HG02884 (cell line): ENCODE results near the gene FFAR4.

Experiments
- ATAC-seq: cut with Tn5 transposase; IDR thresholded peaks from one replicate; pipeline ENCODE4 v1.9.1; 2021; ENCODE audit warnings: mild to moderate bottlenecking, moderate library complexity; ENCODE audit not compliant: unreplicated experiment

Gene FFAR4

DNA sequence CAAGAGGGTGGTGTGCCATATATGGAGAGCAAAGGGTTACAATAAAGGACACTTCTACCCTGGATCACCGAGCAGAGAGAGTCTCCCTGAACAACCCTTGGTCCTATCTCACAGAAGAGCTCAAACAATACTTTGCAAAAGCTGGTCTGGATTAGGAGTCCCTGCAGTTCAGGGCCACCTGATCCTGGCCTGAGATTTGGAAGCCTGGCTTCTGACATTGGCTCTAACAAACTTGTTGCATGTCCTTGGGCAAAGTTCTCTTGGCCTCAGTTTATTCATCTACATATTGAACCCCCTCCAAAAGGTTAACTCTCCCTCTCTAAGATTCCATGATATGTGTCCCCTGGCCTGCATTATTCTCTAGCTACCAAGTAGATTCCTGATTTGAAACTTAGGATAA is 32.9 kb downstream of the FFAR4 start:
- ATAC-seq = no peak

DNA sequence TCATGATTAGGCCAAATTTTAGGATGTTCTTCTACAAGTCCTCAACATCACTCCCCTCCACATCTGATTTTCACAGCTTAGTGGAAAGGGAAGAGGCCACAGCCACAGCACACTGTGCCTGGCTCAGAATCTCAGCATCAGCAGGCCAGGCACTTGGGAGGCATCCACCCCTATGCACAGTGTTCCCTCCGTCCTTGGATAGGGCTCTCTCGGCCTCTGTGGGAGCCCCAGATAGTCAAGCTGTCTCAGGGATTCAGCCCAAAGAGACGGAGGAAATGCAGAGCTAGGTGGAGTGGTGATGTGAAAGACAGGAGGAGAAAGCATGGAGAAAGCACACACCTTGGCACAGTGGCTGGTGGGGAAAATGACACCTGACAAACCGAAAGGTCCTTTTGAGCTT is 33.3 kb downstream of the FFAR4 start:
- ATAC-seq = no peak

DNA sequence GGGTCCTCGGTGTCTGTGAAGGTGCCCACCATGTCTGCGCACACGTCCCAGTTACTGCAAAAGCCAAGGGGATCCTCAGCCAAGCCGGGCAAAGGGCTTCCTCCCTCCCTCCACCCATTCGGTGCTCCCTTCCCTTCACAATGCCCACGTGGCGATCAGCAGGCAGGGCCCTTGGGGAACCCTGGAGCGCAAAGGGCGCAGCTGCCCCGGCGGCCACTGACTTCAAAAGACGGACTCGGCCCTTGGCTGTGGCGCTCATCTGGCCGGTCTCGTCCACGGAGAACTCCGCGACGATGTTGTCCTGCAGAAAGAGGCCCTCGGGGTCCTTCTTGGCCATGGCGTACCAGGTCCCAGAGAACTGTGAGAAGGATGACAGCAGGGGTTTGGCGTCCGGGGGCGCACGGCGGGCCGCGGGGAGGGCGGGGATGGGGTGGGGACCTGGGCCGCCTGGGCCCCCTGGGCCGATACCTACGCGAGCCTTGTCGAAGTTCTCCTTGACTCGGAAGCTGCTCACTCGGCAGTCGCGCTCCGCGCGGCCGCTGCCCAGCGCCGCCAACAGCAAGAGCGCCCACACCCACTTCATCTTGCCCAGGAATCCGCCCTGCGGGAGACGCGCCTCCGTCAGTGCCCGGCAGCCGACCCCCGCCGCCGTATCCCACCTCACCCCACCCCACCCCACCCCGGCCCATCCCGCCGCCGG is 34.1 kb downstream of the FFAR4 start:
- ATAC-seq = no peak

DNA sequence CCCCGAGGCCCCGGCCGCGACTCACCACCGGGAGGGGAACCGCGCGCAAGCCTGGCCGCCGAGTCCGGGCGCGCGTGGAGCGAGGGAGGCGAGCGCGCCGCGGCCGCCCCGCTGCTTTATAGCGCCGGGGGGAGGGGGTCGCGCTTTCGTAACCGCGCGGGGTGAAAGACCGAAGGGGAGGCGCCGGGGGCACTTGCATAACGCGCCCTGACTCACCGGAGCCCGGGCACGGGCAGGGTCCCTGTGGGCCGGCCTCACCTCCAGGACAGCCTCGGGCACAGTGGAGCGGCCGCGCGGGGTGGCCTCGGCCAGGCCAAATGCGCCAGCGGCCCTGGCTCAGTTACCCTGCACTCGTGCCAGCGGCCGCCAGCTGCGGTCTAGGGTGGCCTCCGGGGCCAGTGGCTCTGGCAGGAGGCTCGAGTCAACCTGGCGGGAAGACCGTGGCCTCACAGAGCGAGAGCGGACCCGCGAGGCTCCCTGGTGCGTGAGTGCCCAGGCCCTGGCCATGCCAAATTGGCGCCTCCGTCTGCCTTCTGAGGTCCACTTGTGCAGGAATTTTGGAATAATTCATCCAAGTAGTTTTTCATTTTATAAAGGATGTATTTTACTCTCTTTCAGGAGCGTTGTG is 34.8 kb downstream of the FFAR4 start, which contains the start of gene RBP4:
RBP4 (minus strand) TSS at position 90 of the 628 bp plus-strand sequence. CDS start 207 bp downstream, outside the sequence.
- no peak for ATAC-seq

DNA sequence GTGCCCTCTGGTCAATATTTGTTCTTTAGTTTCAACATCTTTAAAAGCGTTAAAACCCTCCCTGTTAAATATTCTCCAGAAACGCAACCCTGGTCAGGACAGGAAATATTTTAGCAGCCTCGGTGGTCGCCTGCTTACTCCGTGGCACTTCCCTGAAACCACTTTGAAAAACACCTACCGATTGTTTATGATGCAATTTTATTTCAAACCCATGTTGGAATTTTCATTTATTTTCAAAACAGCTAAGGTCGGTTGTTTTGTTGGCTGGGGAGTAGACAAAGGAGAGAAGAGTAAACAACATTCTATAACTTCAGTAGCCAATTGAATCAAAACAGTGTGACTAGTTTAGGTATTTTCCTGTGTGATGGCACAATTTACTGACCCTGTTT is 35.3 kb downstream of the FFAR4 start:
- ATAC-seq = no peak

DNA sequence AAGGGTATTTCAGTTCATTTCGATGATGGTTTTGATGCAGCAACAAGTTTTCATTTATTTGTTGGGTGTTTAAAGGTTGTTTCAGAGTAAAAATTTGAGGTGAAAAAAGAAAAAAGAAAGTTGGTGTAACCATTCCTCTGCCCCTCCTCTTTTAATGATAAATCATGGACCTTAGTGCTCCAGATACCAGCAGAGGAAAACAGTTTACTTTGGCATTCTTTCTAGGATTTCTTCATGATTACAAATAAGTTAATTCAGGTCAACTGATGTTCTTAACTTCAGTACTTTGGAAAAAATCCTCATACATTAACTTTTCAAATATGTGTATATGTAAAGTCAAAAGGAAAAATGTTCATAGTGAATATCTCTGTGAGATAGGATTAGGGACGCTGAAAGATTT is 36.6 kb downstream of the FFAR4 start:
- ATAC-seq = no peak

DNA sequence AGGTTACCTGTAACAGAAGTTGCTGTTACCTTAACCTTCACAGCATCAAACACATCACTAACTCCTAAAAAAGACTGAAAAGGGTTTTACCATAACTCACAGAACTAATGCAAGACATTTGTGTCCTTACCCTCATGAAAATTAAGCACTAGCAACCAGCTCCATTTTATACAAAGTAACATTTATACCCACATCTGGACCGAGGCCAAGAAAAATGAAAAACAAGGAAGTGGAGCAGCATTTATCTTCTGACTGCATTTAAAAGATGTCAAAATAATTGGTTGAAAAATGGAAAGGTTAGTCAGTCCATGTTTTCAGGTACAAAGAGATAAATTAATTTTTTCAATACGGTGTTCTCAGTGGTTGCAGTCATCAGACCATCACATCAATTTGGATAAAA is 37.7 kb downstream of the FFAR4 start:
- no peak for ATAC-seq

DNA sequence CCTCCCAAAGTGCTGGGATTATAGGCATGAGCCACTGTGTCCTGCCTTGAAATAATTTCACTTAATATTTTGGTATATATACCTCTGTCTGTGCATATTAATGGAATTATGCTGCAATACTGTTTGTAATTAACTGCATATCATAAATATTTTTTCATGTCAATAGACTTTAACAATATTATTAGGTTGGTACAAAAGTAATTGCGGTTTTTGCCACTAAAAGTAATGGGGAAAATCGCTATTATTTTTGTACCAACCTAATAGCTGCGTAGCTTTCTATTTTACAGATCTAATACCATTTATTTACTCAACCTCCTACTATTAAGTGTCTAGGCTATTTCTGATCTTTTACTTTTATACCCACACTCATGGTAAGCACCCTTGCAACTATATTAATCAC is 42.0 kb downstream of the FFAR4 start:
- no peak for ATAC-seq

DNA sequence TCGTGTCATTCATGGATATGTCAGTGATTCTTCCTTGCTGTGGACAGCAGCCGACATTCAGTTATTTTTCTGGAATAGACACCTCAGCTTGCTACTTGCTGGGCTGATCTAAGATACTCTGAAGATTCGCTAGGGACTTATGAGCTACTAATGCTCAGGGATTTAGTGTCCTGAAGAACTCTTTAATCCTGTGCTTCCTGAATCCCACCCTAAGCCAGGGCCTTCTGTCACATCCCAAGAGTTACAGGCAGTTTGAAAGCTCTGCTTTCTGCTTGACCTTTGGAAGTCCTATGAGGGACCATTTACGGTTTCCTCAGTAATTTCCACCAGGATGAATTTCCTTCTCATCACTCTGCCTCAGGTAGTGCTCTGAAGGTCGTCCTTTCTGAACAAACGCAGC is 45.8 kb downstream of the FFAR4 start, which contains the start of gene PDE6C:
PDE6C (plus strand) TSS at position 227 of the 400 bp plus-strand sequence. CDS start 189 bp downstream, outside the sequence.
- ATAC-seq = no peak

DNA sequence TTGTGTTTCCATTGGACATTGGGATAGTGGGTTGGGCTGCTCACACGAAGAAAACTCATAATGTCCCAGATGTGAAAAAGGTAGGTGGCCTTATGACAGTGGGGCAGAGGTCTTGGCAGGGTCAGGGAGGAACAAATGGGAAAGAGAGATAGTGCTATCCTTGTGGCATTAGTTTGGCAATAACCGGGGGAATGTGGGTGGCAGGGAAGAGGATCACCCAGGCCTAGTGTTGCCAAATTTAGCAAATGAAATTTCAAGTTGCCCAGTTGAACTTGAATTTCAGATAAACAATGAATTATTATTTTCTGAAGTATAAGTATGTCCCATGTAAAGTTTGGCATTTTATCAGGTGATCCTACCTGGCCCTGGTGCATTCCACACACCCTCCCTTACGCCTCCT is 46.7 kb downstream of the FFAR4 start:
- no peak for ATAC-seq

DNA sequence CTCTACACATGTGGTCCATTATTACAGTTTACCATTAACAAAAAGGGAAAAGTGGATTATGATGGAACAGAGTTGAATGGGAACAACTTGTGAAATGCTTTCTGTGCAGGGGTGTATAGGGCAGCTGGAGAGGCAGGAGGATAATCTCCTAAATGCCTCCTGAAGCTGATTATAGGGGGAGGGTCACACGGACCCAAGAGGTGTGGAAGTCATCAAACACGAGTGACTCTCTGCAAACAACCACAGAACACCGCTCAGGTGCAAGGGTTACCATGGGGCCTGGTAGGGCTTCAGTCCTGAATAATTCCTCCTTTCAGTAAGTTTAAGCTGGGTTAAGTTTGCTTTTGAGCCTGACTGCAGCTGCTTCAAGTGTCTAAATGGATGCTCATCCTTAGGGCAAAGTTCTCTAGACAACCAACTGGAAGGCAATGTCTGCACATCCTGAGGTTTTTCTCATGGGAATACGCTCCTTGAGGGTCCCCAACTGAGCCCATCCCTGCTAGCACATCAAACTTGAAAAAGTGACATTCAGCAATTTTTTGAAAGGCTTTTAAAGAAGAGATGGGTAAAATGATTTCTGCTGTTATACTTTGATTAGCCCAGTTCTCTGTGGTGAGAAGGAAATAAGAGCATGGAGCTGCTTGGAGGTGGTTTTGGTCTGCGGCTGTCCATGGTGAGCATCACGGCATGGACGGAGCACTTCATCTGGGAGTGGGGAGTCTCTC is 47.8 kb downstream of the FFAR4 start:
- ATAC-seq = no peak

DNA sequence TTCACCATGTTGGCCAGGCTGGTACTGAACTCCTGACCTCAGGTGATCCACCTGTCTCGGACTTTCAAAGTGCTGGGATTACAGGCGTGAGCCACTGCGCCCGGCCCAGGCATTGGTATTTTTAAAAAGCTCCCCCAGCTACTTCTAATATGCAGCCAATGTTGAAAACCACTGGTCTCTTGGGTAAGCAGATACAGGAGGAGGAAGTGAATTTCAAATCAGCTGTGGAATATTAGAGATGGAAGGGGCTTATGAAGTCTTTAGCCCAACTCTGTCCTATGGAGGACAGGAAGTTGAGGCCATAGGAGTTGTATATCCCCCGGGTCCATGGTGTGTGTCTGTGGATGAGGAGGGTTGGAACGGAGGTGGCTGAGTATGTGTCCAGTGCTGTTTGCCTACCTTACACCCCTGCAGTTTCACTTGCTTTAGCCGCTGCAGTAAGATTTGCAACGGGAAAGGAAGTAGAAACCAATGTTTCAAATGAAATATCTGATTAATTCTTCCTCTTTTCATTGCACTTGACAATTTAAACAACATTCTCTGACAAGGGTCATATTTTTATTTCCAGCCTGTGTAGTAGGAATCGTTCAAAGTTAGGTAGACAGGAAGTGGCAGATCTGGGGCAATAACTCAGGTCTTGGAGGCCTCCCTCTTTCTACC is 49.2 kb downstream of the FFAR4 start:
- no peak for ATAC-seq

DNA sequence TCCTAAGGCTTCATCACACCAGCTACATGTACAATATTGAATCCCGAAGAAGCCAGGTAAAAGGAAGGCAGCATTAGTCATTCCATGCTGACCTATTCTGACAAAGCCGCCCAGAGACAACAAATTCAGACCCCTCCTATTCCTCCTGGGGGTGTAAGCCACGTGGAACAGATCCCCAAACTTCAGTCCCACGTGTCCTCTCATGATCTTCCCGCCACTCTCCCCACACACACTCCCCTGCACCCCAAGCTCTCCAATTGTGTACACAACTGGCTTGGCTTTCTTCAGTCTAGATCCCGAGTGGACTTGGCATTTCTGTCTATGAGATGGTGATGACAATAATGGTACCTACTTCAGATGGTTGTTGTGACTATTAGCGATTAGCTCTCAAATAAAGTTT is 54.5 kb downstream of the FFAR4 start:
- no peak for ATAC-seq

DNA sequence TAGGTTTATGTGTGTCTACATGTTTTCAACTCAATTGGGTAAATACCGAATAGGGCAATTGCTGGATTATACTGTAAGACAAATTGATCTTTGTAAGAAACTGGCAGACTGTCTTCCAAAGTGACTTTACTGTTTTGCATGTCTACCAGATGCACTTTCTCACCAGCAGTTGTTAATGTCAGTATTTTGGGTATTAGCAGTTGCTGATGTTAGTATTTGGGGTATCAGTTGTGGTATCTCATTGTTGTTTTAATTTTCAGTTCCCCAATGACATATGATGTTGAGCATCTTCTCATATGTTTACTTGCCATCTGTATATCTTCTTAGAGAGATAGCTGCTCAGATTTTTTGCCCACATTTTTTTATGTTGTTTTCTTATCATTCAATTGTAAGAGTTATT is 56.5 kb downstream of the FFAR4 start:
- ATAC-seq = peak; percentile 40

DNA sequence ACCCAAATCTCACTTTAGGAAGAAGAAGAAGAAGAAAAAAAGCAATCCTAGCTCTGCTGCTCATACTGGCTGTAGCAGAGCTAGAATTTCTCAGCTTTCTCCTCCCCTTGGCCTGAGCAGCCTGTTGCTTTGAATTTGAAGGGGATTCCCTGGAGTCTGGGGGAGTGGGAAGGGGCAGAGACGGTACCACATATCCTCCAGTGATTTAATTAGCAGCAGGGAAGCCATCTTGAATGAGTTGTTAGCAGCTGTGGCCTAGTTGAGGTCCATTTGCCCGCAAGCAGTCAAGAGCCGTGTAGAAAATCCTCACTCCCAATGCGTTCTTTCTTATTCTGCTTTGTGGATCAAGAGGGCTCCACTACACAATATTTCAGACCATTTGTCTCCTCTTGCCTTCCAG is 62.4 kb downstream of the FFAR4 start:
- ATAC-seq = no peak

DNA sequence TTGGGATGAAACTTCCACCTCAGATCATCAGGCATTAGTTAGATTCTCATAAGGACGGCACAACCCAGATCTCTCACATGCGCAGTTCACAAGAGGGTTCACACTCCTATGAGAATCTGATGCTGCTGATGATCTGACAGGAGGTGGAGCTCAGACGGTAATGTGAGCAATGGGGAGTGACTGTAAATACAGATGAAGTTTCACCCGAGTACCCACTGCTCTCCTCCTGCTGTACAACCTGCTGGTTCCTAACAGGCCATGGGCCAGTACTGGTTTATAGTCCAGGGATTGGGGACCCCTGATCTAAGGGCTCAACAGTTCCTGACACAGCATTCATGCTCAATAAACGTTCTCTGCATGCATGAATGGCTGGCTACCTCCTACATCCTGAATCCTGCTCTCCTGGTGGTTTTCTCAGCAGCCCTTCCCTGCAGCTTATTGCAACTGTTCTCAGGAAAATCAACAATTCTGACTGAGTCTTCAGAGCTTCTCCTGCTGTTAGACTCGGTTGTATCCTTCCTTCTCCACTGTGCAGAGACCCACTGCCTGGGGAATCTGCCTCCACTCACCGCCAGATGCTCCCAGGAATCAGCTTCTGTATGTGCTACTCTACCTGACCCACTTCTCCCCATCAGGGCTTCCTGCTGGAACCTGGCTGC is 63.3 kb downstream of the FFAR4 start:
- ATAC-seq = no peak

DNA sequence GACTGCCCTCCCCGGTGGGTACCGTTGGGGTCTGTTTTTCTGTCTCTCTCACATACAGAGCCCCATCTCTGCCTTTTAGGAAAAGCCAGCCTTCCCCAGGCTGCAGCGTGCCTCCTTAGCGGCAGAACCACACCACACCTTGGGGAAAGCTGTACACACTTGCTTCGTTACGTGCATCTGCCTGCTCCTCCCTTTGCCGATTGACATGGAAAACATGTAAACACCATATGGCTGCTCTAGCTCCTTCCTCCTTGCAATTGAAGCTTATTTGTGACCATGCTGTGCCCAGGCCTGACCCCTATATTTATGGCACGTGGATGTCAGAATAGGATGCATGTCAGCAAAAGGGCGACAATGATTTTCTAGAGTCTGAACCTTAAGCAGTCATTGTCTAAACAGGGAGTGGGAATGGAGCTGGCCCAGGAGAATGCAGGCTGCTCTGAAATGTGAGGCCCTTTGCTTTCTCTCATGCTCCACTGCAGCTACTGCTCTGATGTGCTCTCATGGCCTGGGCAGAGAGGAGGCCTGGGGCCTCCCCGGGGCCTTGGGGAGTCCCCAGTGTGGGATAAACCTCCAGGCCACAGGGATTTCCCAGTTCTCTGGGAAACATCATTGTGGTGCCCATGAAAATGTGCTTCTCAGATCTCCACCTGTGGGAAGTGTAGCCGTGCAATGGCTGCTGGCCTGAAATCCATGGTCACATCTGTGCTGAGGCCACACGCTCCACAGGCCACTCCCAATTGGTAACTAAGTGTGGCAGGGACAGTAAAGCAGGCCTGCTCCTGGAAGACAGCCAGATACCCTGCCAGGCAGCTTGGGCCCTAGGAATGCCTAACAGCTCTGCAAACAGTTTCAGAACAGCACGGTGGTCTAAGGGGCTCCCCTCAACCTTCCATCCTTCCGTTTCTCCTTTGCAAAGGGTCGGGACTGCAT is 64.4 kb downstream of the FFAR4 start:
- ATAC-seq = no peak
